GM18520 (cell line): ENCODE measurements around the gene MBOAT1.
"Not testable (repeated sequence)": the region's sequence is repeated elsewhere in the genome, so short reads cannot be mapped to it uniquely, and the experiment has no call there.

Source experiments
- ATAC-seq: cut with Tn5 transposase; IDR thresholded peaks from one replicate; pipeline ENCODE4 v1.9.1; 2021; ENCODE audit not compliant: unreplicated experiment

Gene MBOAT1

GRCh38 chr6:20204512-20204894 is 7.8 kb downstream of the MBOAT1 start:
- ATAC-seq, result no peak

GRCh38 chr6:20203561-20204511 is 8.4 kb downstream of the MBOAT1 start:
- no peak for ATAC-seq

GRCh38 chr6:20202699-20203302 is 9.5 kb downstream of the MBOAT1 start:
- ATAC-seq, result no peak

DNA sequence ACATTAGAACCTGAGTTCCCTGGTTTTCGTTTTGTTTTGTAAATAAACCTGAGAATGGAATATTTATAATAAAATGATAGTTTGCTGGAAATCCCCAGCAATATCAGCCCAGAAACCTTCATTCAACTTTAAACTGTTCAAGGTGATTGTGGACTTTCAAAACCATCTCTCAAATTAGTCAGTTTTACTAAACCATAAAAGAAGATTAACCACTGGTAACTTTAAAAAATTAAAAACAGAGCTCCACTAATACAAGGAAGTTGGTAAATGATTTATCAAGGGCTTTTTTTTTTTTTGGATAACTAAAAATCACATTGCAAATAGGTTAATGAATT is 10.0 kb downstream of the MBOAT1 start:
- peak; percentile 28 for ATAC-seq

- ATAC-seq, result no peak
These were observed 11.3 kb downstream of the MBOAT1 start for GRCh38 chr6:20200761-20201630.

- ATAC-seq, result no peak
These were observed 13.5 kb downstream of the MBOAT1 start for GRCh38 chr6:20198775-20199174.

DNA sequence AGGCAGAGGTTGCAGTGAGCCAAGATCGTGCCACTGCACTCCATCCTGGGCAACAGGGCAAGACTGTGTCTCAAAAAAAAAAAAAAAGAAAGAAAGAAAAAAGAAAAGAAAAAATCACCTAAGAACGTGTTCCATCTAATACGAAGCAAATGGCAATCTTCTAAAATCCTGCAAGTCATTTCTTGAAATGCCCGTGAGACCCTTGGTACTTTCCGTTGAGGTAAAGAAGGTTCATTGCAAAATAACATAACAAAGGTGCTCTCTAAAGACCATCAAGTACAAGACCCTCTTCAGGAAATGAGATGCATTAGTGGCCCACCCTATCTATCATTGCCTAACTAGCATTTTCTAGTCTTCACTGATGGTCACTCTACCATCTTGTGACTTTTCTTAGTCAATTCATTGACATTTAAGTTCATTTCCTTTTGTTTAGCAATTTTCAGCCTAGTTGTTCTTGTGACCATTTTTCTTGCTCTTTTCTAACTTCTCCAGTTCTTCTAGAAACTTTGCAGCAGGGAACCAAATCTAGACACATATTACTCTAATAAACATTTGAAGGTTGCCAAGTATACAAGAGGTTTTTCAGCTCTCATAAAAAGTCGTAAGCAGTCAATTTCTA is 14.0 kb downstream of the MBOAT1 start:
- no peak for ATAC-seq

DNA sequence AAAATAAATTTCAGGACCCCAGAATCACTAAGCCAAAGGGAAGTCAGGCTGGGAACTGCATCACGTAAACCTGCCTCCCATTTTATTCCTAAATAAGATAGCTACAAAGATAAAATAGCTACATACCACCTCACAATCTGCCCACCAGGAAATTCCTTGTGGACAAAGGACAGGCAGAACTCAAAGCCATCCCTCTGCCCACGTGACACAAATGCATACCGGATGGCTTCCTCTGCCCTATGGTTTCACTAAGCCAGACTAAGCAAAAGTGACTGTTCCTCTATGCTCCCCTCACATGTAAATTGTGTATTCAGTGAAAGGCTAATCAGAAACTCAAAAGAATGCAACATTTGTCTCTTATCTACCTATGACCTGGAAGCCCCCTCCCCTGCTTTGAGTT is 15.0 kb downstream of the MBOAT1 start:
- ATAC-seq, result no peak

- ATAC-seq, result no peak
These were observed 19.6 kb downstream of the MBOAT1 start for GRCh38 chr6:20192625-20193024.

DNA sequence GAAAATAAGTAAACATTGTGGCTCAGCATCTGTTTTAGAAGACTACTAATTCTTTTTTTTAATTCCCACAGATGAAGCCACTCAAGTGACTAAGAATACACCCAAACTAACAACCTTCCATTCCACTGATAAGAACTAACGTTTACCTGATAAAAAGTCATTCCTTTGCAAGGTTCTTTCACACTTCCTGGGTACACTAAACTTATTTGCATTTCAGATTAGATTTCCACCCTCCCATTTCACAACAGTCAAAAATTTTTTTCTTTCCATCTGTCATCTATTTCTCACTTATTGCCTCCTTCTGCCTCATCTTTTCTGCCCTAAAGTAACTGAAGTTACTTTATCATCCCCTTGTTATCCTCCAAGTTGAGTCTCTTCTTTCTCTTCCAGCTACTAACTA is 20.3 kb downstream of the MBOAT1 start:
- ATAC-seq, result no peak

DNA sequence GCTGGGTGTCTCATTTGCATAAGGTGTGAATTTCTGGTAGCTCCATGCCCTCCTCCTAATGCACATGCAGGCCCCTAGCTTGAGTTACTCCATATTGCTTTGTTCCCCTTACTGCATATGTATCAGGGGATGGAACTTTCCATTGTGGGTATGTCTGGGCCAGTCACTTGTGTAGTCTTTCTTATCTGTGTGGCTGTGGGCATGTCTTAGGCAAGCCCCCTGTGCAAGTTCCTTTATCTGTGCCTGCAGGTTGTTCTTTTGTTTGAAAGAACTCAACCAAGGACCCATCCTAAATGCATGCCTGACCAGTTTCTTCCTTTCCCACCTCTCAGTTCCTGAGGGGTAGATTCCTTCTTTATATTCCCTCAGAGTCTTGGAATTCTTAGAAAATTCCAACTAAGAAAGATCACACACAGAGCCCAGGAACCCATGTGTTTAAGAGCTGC is 23.6 kb downstream of the MBOAT1 start:
- ATAC-seq, result no peak

- ATAC-seq, result no peak
These were observed 25.3 kb downstream of the MBOAT1 start for GRCh38 chr6:20186981-20187380.

GRCh38 chr6:20183706-20184105 is 28.6 kb downstream of the MBOAT1 start:
- ATAC-seq, result no peak

- ATAC-seq, result no peak
These were observed 29.2 kb downstream of the MBOAT1 start for GRCh38 chr6:20182926-20183521.

GRCh38 chr6:20182069-20182468 is 30.2 kb downstream of the MBOAT1 start:
- no peak for ATAC-seq

DNA sequence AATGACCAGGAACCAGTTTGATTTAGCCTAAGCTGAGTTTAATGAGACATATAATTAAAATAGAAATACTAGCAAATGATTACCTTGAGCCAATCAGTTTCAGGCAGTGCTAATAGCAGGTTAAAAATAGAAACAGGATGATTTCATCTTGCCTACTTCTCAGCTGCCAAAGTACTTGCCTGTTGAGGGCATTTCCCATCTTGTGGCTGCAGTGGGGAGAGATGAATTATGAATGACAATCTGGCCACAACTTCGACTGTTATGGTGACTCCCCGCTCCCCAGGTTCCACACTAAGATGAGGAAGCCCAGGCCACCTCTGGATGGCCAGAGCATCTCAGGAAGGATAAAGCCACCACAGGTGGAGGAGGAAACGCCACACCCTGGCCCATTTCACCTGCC is 31.3 kb downstream of the MBOAT1 start:
- peak; percentile 76 for ATAC-seq

GRCh38 chr6:20179287-20180045 is 32.8 kb downstream of the MBOAT1 start:
- not testable (repeated sequence) for ATAC-seq

GRCh38 chr6:20178327-20178726 is 33.9 kb downstream of the MBOAT1 start:
- ATAC-seq, result no peak

- no peak for ATAC-seq
These were observed 36.4 kb downstream of the MBOAT1 start for GRCh38 chr6:20175810-20176410.
